NCI-H187 treated with DMSO at 0.1 percent for 48 hours (cell line): ENCODE measurements around the gene TRAF5.
"Not testable (repeated sequence)": the region's sequence is repeated elsewhere in the genome, so short reads cannot be mapped to it uniquely, and the experiment has no call there.

ENCODE experiments used
- DNase-seq: peaks from one replicate; lab custom pipeline; 2025; lab: John Stamatoyannopoulos, UW

TRAF5 gene

DNA sequence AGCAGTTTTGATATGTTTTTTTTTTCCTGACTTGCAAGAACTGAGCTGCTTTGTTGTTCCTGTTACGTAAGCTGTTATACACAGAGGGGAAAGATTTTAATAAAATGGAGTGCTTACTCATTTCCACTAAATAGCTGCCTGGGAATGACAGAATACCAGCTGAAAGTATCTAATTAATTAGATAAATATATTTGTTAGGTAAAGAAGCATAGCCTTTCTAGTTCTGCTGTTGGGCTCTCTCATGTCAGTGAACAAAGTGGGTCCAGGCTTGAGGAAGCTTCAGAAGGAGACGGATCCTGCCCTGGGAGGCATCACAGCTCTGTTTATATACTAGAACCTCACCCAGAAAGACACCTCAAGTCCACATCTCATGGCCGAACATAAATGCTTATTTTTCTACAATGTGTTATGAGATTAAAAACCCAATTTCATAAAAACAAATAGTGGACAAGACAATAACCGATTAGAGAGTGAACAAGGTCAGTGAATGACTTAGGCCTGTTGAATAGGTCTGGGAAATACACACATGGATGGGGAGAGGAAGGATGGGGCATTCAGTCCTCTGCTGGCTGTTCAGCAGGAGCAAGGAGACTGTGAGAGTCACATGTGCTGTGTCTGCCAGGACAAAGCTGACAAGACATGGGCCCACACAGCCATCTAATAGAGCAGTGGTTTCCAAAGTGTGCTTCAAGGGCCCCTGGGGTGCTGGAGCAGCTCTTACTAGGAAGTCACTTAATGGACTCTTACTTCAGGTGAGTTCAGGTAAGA, 20.6 kb downstream of the TRAF5 start:
- peak; percentile 86 for DNase-seq

DNA sequence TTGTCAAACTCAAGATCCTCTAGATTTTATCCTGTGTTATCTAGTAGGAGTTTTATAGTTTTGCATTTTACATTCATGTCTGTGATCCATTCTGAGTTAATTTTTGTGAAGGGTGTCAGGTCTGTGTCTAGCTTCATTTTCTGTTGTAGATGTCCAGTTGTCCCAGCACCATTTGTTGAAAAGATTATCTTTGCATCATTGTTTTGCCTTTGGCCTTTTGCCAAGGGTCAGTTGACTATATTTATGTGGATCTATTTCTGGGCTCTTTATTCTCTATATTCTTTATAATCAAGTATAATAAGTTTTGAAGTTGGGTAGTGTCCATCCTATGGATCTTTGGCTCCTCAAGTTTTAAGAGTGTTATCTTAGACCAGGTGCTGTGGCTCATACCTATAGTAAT, 21.9 kb downstream of the TRAF5 start:
- DNase-seq: no peak

DNA sequence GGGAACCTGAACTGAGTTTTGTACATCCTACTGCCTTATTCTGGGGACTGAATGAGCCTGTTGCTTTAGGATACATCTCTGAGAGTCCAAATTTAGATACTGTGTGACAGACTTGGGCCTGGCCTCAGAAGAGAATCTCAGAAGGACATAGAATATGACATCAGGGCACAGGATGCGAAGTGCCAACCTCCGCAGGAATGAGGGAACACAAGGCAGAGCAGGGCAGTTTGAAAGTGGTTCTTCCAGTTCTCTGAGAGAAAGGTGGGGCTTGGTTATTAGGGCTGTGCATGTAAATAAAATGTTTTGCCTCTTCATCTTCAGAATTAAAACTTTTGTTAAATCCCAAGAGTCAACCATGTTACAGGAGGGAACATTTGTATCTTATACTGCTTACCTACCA, 23.1 kb downstream of the TRAF5 start:
- DNase-seq: no peak

DNA sequence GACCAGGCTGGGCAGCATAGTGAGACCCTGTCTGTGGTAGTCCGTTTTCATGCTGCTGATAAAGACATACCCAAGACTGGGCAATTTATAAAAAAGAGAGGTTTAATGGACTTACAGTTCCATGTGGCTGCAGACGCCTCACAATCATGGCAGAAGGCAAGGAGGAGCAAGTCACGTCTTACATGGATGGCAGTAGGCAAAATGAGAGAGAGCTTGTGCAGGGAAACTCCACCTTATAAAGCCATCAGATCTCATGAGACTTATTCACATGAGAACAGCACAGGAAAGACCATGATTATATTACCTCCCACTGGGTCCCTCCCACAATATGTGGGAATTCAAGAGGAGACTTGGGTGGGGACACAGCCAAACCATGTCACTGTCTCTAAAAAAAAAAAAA, 25.4 kb downstream of the TRAF5 start:
- not testable (repeated sequence) for DNase-seq

DNA sequence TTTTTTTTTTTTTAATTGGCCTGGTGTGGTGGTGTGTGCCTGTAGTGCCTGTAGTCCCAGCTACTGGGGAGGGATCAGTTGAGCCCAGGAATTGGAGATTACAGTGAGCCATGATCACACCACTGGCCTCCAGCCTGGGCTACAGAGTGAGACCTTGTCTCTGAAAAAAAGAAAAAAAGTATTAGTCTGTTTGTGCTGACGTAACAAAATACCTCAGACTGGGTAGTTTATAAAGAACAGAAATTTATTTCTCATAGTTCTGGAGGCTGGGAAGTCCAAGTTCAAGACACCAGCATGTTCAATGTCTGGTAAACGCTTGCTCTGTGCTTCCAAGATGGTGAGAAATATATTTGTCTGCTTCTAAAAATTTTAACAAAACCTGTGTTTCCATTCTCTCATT, 25.8 kb downstream of the TRAF5 start:
- DNase-seq: no peak

DNA sequence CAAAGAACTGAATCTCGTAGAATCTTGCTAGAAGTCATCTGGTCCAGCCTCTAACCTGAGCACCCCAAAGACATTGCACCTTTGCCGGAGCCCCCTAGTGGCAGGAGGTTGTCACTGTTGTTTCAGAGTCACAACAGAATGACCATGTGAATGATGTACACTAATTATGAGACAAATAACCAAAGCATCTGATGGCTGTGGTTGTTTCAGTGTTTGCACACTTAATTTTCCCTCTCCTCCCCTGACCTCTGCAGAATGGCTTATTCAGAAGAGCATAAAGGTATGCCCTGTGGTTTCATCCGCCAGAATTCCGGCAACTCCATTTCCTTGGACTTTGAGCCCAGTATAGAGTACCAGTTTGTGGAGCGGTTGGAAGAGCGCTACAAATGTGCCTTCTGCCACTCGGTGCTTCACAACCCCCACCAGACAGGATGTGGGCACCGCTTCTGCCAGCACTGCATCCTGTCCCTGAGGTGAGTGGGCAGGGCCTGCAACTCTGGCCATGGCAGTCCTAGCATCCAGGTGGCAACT, 26.4 kb downstream of the TRAF5 start:
- DNase-seq: no peak

DNA sequence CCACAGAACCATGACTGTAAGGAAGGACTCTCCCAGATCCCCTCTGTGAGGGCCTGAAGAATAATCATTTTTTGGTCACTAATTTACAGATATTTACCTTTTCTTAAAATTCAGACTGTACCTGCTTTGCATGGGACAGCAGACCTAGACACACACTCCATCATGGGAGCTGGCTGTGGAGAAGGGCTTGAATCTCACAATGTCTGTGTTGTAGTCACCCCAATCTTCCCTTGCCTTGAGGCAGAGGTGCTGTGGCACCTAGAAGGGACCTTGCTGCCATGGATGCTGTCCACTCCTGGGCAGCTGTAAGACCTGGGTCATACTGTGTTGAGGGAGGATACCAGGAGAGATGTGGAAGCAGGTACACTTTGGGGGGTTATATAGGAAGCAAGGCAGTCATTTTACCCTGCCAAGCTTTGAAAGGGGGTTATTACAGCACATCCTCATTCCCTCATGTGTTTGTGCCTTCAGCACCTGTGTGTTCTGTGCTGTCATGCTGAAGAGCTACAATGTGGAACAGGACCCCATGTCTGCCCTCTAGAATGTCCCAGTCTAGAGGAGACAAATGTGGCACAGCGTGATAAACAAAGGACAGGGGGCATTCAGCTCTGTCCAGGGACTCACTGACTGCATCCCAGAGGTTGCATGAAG, 27.1 kb downstream of the TRAF5 start:
- no peak for DNase-seq

DNA sequence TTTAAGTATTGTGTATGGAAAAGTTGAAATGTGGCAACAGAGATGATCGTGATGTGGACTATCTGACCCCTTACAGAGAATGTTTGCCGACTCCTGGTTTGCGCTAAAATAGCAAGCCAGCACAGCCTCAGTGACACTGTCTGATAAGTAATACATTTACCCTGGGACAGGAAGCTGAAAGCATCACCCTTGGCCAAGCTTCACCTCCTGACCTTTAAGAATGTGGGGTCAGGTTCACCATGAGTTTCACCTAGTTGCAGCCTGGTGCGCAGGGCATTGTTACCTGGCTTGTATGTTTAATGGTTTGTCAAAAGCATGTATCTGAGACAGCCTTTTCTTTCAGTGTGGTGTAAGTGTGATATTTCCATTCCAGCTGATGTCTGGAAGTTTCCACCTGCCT, 29.2 kb downstream of the TRAF5 start:
- DNase-seq: no peak

DNA sequence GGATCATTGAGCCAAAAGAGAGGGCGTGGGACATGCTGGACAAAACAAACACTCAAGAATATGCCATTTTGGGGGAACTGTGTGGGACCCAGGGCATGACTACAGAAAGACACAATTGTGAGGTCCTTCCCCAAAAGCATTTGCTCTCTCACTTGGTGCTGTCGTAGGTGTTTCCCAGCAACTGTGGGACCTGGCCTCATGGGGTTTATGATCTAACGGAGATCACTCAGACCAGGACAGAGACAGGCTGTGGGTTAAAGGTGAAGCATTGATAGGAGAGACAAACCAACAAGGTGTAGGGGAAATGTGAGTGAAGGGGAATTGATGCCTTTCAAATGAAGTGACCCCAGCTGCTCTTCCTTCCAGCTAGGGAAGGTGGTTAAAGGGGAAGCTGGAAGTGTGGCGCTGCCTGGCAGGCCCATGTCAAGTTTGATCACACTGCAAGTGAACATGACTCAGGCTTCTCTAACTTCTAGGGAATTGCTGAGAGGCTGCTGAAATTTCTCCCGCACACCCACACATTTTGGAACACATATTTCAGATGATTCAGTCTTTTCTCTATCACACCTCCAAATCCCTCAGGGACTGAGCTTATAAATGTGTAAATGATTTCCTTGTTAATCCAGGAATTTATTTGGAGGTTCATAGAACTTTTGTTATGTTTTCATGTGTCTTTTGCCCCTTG, 30.2 kb downstream of the TRAF5 start:
- no peak for DNase-seq

DNA sequence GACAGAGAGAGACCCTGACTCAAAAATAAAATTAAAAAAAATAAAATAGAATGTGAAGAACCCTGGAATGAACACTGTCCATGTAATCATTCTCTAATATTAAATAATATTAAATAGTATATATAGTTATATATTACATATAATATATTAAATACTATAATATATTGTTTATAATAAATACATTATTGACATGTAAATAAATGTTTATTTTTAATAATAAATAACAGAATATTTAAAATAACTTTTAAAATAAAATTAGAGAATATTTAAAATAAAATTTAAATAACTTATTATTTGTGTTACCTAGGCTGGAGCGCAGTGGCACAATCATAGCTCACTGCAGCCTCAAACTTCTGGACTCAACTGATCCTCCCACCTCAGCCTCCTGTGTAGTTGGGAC, 32.1 kb downstream of the TRAF5 start:
- no peak for DNase-seq

DNA sequence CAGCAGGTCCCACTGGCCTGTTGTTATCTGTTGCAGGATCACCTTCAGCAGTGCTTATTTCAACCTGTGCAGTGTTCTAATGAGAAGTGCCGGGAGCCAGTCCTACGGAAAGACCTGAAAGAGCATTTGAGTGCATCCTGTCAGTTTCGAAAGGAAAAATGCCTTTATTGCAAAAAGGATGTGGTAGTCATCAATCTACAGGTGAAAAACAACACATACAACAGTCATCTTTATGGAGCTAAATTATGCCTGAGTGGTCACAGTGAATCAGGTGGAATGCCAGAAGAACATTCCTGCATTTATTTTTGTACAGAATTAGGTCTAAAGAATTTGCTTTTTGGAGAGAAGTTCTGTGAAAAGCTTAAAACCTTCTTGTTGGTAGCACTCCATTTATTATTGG, 33.2 kb downstream of the TRAF5 start:
- no peak for DNase-seq

DNA sequence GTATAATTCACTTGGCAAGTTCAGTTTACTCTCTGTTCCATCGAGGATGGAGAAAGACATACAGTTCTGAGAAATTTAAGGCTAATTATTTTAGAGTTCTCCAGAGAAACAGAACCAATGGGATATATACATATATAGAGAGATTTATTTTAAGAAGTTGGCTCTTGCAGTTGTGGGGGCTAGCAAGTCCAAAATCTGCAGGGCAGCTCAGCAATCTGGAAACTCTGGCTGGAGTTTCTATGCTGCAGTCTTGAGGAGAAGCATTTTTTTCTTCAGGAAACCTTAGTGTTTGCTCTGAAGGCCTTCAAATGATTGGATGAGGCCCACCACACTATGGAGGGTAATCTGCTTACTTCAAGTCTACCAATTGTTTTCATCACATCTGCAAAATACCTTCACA, 34.6 kb downstream of the TRAF5 start:
- DNase-seq: no peak

DNA sequence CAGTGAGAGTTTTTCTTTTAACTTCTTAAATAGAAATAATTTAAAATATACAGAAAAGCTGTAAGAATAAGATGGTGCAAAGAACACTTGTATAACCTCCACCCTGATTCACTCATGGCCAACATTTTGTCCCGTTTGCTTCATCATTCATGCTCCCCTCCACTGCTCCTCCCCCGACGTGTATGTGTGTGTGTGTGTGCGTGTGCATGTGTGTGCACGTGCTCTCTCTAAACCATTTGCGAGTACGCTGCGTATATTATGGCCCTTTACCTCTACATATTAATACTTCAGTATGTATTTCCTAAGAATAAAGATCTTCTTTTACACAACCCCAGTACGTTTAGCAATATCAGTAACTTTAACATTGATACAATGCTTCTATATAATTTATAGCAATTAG, 43.0 kb downstream of the TRAF5 start:
- DNase-seq: no peak

DNA sequence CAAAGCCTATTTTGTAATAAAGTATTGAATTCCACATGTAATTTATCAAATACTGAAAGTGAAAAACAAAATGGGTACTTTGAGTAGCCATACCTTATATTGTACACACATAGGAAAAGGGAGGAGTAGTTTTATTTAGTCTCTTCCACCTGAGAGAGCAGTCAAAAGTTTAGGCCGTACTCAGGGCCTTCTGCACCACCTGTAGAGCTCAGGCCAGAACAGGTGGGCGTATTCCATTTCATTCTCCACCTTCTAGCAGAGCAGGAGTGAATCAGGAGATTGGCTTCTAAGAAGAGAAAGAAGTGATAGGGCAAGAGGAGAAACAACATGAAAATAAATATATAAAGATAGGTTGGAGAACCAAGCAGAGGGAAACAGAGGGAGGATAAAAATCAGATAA, 44.0 kb downstream of the TRAF5 start:
- DNase-seq: no peak

DNA sequence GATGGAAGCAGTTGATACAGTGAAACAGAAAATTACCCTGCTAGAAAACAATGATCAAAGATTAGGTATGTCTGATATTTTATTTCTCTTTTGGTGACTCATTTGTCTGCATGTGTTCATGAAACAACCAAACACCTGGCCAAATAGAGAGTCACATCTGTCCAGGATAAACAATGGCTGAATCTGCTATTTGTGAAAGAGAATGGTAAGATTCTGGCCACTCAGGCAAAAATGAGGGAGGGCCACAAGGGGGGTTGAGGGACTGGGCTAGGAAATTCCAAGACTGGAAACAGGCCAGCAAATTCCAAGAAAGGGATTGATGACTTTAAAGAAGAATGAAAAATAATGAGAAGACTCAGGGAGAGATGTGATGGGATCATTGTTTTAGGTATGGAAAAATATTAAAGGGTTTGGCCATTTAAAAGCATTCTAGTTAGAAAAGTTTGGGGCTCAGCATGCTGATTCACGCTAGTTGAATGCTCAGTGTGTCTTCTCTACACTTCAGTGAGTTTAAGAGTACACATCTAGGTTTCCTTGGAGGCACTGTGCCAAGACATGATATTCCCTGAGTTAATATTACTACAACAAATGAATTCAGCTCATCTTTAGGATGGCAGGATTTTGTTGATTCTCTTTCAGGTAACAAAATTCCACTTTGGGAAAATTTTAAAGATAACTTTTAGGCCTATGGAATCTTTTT, 44.9 kb downstream of the TRAF5 start:
- no peak for DNase-seq

DNA sequence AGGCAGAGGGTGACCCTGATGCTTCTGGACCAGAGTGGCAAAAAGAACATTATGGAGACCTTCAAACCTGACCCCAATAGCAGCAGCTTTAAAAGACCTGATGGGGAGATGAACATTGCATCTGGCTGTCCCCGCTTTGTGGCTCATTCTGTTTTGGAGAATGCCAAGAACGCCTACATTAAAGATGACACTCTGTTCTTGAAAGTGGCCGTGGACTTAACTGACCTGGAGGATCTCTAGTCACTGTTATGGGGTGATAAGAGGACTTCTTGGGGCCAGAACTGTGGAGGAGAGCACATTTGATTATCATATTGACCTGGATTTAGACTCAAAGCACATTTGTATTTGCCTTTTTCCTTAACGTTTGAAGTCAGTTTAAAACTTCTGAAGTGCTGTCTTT, 45.8 kb downstream of the TRAF5 start:
- DNase-seq: no peak

DNA sequence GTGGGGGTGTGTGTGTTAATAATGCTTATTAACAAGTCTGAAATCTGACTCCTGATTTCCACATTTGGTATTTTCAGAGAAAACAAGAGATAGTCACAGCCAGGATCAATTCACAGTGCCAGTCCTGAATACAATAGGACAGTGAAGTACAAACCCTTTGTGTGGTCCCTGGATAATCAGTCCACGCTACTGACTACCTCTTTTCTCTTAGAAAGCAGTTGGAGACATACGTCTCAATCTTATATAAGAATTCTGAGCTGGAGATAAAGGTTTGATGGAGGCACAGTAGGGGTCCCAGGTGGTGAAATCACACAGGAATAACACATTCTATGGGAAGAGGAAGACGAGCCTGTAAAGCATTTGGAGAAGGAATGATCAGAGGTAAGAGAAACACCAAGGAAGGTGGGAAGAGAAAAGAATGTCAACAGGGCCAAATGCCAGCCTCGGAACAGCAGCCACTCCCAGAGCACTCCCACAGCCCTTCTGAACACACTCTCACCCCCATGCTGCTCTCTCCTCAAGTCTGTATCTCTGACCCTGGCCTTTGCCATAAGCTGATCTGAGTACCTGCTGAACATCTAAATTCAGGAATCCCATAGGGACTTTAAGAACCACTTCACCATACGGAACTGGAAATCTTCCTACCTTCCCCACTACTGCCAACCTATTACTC, 48.6 kb downstream of the TRAF5 start:
- no peak for DNase-seq

DNA sequence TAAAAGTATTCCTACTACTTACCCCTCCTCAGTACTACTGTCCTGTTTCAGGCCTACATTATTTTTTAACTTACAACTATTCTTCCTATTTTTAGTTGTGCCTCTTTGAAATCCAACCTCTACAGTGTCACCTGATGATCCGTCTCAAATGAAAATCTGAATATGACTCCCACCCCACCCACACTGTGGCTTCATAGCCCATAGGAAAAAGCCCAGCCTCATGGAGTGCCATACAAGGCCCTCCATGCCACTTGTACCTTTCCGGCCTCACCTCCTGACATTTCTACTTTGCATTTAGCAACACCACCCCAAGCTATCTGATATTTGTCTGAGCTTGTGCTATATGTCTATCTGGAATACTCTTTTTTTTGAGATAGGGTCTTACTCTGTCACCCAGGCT, 49.3 kb downstream of the TRAF5 start:
- no peak for DNase-seq

DNA sequence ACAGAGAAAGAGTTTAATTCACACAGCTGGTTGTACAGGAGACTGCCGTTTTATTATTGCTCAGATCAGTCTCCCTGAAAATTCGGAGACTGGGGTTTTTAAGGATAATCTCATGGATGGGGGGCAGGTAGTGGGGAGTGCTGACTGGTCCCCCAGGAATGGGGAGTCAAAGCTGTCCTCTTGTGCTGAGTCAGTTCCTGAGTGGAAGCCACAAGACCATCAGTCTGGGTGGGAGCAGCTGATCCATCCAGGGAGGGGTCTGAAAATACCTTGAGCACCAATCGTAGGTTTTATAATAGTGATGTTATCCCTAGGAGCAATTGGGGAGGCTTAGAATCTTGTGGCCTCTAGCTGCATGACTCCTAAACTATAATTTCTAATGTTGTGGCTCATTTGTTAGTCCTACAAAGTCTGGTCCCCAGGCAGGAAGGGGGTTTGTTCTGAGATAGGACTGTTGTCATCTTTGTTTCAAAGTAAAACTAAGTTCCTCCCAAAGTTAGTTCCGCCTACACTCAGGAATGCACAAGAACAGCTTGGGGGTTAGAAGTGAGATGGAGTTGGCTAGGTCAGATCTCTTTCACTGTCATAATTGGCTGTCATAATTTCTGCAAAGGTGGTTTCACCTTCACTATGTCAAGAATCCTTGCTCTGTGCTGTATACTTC, 50.3 kb downstream of the TRAF5 start:
- no peak for DNase-seq

DNA sequence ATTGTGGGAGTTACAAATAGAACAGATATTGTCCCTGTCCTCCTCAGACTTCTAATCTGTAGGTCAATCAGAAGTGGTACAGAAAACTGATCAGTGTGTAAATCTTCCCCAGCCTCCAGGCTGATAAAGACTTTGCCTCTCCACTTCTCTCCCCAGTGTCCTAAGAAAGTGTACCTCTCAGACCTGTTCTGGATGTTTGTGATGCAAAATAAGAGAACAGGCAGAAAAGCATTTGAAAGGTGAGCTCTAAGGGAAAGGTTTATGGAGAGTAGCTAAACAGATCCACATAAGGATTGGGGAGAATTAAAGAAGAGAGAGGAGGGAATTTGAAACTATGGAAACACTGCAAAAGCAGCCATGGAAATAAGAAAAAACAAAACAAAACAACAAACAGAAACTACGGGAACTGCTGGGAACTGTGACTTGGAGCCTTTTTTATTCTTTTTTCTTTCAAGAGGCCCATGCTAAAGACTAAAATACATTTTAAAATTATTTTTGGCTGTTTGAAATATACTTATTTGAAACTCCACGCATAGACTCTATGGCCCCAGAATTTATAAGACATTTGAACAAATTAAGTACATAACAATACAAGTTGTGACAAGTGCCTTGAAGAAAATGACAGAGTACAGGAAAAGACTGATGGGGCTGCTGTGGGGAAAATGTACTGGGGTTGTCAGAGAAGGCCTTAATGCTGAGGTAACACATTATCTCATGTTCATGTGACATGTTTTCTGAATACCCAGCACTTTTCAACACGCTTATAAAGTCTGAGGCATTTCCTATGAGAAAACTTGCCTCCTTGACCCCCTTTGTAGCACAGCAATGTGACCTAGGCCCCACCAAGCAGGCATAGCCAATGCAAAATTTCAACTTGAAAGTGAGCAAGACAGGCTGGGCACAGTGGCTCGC, 51.2 kb downstream of the TRAF5 start:
- DNase-seq: no peak
